Measurements from ENCODE around the gene FAM111B.
"Not testable (repeated sequence)": the region's sequence is repeated elsewhere in the genome, so short reads cannot be mapped to it uniquely, and the experiment has no call there.

Gene FAM111B

DNA sequence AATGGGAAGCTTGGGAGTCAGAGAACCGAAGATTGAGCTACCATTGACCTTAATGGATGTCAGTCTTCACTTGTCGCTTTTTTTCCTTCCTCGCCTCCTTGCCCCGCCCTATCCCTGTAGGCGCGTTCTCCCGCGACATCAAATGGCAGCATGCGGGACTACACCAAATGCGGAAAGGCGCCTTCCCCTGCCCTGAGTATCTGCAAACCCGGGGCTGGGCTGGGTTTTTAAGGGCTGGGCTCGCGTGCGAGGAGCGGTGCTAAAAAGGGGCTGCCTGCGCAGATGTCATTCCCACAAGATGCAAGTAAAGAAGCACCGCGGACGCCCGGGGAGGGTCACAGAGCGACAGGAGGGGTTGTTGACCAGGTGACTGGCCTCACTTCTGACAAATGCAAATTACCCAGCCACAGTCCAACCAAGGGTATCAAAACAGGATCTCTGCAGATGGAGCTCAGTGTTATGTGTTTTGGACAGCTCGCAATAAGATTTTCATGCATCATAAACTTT is 4.7 kb upstream of the FAM111B start:
- no peak for DNase-seq

DNA sequence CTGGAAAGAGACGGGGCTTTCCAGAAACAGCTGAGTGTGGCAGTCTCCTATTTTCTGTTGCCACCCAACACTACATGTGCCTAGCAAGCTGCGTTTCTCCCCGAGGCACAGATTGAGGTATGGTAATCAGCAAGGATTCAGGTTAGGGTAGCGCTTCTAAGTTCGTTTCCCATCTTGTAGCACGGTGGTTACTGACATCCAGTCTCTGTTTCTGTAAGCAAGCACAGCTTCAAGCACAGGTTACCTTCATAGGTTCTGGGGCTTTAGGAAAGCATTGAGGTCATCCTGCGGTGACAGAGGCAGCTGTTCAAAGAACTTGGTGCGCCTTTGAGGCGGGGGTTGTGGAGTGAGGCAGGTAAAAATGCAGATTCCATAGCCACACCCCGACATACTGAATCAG is 684 bp downstream of the FAM111B start:
- DNase-seq, result not testable (repeated sequence)

DNA sequence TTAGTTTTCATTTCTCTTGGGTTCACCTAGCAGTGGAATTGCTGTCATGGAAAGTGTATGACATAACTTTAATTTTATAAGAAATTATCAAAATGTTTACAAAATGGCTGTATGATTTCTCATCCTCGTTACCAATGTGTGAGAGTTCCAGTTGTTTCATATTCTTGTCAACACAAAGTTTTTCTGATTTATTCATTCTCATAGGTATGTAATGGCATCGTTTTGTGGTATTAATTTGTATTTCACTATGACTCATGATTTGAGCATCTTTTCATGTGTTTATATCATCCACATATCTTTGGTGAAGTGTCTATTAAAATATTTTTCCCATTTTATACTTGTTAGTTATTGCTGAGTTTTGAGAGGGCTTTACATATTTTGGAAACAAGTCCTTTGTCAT is 5.5 kb downstream of the FAM111B start:
- DNase-seq, result no peak

DNA sequence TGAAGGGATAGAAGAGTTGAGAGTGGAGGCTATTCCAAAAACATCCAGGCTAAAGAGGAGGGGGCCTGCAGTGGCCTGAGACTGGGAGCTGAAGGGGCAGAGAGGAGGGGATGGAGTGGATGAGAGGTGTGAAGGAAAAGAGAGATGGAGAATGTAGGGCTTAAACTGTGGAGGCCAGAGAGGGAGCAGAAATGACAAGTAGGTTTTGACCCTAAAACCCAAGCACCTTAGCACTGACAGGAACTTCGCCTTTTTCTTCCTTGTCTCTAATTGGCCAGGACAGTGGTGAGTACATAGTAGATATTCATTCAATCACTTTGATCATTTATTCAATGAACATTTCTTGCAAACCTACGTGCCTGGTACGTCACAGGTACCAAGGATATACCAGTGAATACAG is 7.3 kb downstream of the FAM111B start:
- DNase-seq, result no peak

DNA sequence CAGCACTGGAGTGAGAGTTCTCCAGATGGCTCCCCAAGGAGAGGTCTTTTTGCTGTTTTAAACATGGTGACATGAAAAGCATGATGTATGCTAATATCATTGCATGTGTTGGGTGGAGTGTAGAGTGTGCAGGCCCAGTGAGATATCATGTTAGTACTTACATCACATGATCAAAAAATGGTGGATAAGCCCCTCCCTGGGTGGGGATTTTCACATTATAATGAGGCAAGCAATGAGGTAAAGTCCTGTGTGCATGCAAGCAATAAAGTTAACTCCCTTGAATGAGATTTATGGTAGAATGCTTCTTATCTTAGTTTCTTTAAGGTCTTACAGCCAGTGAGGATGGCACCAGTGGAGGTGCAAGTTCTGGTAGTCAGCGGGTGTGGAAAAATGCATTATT is 8.5 kb downstream of the FAM111B start:
- no peak for DNase-seq

DNA sequence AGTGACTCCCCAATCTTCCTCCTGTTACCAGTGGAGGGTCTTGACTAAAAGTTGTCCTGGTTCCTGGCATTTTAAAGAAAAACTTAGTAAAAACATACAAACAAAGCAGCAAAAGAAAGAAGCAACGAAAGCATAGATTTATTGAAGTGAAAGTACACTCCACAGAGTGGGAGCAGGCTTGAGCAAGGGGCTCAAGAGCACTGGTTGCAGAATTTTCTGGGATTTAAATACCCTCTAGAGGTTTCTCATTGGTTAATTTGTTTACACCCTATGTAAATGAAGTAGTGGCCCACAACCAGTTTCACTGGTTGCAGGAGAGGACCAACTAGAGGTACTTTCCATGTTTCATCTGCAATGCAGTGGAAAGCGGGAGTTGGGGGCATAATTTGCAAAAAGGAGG is 10.7 kb downstream of the FAM111B start:
- no peak for DNase-seq

DNA sequence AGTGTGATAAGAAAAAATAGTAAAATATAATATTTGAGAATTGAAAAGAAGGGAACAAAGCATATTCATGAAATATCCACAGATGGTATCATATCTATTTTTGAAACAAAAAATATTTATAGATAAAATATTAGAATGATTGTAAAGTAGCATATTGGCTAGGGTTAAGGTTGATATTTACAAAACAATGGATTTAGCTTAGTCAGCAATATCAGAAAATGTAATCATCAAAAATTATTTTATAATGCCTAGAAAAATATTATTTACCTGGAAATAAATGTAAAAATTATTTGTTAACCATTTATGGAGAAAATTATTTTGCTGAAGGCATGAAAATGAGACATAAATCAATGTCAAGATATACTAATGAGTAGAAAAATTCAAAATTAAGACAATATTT is 12.8 kb downstream of the FAM111B start:
- no peak for DNase-seq

DNA sequence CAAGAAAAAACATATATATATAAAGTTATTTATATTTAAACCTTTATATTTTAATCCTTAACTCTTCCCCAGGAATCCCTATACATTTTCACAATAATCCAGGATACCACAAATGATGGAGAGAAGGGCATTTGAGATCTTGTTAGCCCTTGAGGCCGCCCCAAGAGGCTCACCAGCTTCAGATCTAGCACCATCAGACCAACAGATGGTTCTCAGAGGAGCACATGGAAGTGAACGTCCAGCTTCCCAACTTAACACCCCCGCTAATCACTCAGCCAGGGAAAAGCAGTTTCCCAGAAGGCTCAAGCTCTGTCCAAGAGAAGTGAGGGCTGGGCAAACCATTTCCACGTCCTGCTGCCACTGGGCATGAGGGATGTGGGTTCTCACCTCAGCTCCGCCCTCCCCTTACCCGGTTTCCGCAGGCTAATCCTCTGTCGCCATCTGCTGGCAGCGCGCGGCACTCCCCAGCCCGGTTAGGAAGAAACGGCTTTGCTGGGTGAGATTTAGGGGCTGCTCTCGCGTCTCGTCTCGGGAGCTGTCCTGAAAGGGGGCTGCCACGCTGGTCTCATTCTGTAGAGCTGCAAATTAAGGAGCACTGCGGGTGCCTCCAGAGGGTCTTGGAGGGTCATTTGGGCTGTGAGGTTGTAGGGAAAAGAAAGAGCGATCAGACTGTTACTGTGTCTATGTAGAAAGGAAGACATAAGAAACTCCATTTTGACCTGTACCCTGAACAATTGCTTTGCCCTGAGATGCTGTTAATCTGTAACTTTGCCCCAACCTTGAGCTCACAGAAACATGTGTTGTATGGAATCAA is 28.8 kb downstream of the FAM111B start:
- DNase-seq, result peak; percentile 22

DNA sequence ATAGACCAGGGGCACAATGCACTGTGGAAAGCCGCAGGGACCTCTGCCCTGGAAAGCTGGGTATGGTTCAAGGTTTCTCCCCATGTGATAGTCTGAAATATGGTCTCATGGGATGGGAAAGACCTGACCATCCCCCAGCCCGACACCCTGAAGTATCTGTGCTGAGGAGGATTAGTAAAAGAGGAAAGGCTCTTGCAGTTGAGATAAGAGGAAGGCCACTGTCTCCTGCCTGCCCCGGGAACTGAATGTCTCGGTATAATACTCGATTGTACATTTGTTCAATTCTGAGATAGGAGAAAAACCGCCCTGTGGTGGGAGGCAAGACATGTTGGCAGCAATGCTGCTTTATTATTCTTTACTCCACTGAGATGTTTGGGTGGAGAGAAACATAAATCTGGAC is 29.5 kb downstream of the FAM111B start:
- not testable (repeated sequence) for DNase-seq

DNA sequence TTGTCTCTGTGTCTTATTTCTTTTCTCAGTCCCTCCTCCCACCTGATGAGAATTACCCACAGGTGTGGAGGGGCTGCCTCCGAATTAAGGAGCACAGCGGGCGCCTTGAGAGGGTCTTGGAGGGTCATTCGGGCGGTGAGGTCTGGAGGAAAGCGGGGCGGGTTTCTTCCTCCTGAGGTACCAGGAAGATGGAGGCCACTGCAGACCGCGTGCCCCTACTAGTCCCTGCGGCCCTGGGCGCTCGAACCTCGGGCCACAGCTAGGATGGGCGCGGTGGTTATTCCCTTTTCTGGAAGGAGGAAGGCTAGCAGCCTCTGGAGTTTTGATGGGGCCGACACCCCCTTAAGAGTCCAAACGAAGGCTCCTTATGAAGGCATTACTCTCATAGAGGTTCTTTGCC is 30.2 kb downstream of the FAM111B start:
- DNase-seq, result no peak

DNA sequence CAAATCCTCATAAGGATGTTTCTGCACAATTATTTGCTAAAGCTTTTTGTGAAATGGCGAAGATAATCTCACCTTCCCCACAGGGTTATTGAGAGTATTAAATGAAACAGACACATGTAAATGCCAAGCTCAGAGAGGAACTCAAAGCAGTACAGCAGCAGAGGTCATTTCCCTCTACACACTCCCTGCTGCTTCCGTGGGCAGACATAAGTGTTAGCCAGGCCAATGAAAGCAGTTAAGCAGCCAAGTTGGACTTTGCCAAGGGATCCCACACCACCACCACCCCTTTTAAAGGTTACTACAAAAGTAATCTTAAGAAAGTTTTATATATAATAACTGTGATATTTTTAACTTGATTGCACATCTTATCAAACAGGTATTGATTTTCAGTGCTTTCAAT is 31.6 kb downstream of the FAM111B start:
- DNase-seq, result no peak

DNA sequence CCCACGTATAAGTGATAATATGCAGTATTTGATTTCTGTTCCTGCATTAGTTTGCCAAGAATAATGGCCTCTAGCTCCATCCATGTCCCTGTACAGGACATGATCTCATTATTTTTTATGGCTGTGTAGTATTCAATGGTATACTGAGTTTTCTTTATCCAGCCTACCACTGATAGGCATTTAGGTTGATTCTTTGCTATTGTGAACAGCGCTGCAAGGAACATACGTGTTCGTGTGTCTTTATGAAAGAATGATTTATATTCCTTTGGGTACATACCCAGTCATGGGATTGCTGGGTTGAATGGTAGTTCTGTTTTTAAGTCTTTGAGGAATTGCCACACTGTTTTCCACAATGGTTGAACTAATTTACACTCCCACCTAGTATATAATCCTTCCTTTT is 34.2 kb downstream of the FAM111B start:
- DNase-seq, result no peak

DNA sequence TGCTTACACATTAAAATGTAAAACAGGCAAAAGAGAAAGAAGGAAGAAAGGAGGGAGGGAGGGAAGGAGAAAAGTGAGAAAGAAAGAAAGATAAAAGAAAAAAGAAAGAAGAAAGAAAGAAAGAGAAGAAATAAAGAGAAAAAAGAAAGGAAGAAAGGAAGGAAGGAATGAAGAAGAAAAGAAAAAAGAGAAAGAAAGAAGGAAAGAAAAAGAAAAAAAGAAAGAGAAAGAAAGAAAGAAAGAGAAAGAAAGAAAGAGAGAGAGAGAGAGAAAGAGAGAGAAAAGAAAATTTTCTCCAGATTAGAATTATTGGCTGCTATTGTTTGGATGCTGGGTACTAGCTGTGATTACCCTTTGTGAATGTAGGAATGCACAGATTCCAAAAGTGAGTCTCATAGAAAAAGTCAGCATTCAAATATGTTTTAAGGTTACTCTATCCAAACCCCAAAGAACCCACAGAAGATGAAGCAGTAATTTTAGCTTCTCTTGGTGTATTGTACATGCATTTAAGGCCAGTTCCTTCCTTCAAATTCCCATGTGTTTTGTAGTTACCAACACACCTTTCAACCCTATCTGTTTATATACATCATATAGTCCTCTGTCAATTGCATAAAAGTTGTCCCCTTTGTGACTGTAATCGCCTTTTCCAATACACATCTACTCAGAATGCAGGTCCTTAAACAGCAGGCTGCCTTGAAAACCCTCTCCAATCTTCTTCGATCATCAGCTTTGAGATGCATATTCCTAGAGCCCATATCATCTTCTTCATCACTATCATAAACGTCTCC is 34.8 kb downstream of the FAM111B start:
- DNase-seq, result no peak

DNA sequence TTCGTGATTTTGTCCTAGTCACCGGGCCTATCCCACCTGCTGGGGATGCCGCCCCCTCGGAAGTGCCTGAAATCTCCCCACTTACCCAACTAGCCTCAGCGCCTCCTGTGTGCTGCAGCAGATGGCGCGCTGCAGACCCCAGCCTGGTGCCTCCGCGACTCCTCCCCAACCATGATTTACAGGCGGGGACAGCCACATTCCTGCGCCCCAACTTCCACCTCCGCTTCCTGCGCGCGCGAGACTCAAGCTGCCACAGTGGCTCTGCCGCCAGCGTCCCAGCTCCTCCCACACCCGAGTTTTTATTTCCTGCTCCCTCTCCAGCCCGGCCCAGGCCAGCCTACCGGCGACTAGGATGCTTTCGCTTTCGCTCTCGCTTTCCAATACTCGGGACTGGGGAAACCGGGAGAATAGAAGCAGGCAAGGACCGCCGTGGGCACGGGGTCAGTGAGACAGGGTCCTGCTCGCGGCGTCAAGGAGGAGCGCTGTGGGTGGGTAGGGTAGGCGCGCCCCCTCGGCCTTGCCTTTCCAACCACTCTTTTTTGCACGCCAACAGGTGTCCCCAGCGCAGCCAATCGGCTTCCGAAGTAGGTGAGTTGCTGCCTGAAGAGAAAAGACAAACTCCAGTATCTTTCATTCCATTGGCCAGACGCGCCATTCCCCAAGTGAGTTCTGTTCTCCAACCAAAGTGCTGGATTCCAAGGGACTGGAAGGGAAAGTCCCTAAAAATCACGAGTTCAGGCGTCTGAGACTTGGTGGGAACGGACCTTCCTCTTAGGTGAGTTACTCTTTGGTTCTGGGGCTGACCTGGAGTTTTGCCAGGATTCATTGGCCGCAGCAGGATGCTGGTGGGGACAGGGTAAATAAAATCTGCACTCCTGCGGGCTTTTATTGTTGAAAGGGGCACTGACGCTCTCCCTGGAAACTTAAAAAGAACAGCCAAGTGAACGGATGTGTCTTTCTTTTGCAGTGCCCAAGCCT is 35.8 kb downstream of the FAM111B start, which contains the start of gene FAM111A:
TSS of gene FAM111A (plus strand) at position 327 of the 978 bp plus-strand sequence. CDS start 6,017 bp downstream, outside the sequence.
- DNase-seq, result peak; percentile 26

DNA sequence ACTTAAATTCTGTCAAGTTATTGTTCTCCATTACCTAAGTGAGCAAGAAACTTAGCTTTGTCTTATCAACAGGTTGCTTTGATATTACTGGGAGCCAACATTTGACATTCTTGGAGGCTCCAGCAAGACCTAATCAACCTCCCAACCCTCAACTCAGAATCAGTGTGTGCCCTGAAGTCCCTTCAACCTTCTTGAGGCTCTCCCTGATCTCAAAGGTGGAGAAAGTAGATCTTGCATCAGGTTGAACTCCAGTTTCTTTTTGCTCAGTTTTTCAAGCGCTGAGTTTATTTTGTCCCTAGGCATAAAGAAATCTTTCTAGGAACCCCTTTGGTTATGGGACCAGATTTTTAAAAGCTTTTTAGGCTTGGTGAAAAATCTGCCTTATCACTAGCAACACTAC is 37.1 kb downstream of the FAM111B start:
- no peak for DNase-seq

DNA sequence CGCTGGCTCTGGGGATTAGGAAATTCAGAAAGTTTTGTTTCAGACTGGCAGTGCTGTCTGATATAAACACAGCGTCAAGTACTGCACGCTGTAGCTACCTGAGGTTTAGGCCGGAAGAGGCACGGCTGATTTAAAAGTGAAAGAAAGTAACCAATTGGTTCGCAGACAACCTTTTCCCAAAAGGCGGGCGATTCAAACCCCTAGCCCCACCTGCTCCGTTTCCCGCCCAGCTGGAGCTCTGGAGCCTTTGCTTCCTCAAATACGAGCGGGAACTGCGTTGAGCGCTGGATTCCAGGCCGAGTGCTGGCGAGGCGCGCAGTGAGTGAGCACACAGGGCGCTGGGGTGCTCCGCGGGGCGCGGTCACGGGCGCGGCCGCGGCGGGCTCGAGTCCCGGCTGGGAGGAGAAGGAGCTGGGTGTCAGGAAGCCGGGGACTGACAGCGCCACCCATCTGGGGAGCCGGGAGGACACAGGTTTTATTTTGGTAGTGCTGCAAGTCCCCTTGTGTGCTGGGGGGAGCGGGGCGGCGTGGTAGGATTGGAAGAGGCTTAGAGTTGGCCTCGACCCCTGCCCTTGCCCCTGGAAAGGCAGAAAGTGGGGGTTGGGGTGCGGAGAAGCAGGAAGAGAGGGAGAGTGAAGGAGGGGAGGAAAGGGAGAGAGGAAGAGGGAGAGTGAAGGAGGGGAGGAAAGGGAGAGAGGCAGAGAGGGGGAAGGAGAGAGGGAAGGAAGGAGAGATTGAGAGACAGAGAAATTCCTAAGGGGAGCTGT is 37.7 kb downstream of the FAM111B start:
- peak; percentile 56 for DNase-seq

DNA sequence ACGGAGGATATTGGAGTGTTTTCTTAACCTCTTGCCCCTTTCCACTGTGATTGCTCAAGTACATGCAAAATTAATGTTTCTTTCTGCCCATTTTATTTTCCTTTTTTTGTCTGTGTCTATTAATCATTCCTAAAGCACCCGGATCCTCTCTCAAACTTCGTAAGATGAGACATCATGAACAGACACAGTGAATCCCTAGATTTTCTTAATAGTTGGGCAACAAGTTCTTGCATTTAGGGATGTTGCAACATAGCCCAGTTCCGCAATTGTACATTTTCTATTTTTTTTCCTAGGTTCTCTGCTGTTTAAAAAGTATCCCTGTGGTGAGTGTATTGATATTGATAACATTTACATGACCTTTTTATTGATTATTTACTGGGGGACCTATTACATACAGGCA is 38.5 kb downstream of the FAM111B start:
- peak; percentile 51 for DNase-seq

DNA sequence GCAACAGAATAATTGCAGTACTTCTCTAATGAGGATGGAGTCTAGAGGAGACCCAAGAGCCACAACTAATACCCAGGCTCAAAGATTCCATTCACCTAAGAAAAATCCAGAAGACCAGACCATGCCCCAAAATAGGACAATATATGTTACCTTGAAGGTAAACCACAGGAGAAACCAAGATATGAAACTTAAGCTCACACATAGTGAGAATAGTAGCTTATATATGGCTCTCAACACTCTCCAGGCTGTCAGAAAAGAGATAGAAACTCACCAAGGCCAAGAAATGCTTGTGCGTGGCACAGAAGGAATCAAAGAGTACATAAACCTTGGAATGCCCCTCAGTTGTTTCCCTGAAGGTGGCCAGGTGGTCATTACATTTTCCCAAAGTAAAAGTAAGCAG is 44.7 kb downstream of the FAM111B start:
- no peak for DNase-seq

DNA sequence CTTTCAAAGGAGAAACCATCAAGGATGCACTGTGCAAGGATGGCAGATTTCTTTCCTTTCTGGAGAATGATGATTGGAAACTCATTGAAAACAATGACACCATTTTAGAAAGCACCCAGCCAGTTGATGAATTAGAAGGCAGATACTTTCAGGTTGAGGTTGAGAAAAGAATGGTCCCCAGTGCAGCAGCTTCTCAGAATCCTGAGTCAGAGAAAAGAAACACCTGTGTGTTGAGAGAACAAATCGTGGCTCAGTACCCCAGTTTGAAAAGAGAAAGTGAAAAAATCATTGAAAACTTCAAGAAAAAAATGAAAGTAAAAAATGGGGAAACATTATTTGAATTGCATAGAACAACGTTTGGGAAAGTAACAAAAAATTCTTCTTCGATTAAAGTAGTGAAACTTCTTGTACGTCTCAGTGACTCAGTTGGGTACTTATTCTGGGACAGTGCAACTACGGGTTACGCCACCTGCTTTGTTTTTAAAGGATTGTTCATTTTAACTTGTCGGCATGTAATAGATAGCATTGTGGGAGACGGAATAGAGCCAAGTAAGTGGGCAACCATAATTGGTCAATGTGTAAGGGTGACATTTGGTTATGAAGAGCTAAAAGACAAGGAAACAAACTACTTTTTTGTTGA is 45.4 kb downstream of the FAM111B start:
- DNase-seq, result no peak

DNA sequence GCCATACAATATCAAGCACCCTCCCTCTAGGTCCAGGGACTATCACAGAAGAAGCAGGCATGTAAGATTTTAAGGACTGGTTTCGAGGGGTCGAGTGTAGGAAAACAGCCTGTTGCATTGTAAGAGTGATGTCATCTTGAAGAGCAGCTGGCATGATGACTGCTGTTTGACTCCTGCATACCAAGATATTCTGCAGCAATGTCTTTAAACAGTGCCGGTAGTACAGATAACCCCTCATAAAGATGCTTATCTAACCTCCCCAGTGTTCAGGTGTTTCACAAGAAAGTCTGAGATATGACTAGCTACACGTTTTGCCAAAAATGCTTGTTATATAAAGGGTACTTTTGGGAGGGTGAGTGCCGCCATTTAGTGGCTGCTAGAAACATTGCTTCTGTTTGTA is 47.6 kb downstream of the FAM111B start:
- no peak for DNase-seq

DNA sequence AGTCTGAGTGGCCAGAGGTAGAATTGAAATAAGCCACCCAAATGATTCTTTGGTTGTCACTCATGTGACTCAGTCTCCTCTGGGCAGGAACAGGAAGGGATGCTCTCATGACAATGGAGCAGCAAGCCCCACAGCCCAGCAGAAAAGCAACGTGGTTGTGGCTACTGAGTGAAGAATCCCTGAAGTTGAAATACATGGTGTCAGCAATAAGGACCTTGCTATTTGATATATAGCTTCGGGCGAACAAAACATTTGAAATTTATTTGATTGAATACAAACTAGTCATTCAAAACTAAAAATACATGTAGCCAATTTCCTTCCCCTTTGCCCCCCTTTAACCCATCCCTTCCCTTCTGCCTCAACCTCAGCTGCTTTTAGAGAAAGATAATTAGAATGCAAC is 50.4 kb downstream of the FAM111B start:
- DNase-seq, result no peak

All from SIG-M5 (cell line).